Frontal cortex (tissue), 4 donors: ENCODE results near the gene NEUROD2. TPM values are rescaled to one million over a fixed set of nuclear protein-coding genes. Genes with fewer than 3 reads are reported as not detected.

Experiments
- DNase-seq, 2 donors: peaks; one replicate each; pipeline ENCODE4 v3.0.0; 2012; ENCODE audit warnings: low spot score in 2 of 2
- FAIRE-seq: peaks from 2 replicates; lab custom pipeline; 2012; peaks lifted over from hg19 to GRCh38; lab: Jason Lieb, UNC
- total RNA-seq: library from RNA; depleted of rRNA; stranded (reverse); fragments of >200 nt; gene quantifications from one replicate; pipeline ENCODE4 v1.2.3, GENCODE V29; 2014
- donor health status: control.
- donor health status: control.
- donor health status: control.

The NEUROD2 gene
- total RNA-seq, 1 donor from 2014 or later = 44.8 TPM

DNA sequence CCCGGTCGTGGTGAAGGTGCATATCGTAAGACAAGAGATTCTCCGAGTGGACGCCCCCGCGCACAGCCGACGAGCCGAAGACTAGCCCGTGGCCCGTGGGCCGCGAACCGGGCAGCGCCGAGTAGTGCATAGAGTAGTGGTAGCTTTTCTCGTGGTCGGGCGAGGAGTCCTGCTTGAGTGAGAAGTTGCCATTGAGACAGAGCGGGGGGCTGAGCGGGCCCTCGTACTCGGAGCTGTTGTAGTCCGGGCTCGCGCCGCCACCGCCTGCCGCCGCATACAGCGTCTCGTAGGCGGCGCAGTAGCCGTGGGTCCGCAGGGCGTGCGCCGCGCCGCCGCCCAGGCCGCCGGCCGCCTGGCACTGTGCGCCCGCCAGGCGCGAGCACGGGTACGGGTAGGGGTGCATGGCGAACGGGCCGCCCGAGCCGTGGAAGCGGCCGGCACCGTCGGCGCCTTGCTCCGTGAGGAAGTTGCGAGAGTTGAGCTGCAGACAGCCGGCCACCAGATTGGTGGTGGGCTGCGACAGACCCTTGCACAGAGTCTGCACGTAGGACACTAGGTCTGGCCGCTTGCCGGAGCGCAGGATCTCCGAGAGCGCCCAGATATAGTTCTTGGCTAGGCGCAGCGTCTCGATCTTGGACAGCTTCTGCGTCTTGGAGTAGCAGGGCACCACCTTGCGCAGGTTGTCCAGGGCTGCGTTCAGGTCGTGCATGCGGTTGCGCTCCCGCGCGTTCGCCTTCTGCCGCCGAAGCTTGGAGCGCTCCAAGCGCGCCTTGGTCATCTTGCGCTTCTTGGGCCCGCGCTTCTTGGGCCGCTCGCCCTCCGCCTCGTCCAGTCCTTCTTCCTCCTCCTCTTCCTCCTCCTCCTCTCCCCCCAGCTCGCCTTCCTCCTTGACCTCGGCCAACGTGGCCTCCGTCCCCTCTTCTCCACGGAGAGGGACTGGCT lies 2.0 kb downstream of the NEUROD2 start:
- DNase-seq (no peak), FAIRE-seq (no peak)

DNA sequence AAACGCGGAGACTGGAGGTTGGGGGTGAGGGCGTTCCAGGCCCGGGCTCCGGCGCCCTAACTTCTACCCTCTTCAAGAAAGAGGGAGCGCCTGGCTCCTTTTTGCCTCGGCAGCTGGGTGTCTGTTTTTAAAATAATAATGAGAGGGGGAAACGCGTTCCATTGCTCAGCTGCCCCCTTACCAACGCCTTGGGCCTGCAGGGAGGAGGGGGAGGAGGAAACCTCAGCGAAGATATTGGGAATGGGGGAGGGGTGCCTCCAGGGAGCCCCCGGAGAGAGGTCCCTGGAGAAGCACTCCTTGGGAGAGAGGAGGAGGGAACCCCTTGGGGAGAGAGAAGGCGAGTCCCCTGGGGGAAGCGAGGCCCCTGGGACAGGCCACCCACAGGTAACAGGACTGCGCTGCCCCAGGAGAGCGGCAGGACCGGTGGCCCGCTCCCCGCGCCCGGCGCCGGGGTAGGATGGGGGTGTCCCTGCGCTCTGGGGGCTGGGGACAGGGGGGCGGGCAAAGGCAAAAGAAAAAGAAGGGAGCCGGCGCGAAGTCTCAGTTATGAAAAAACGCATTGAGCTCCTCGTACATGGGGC lies 2.7 kb downstream of the NEUROD2 start:
- DNase-seq = no peak
- no peak for FAIRE-seq

DNA sequence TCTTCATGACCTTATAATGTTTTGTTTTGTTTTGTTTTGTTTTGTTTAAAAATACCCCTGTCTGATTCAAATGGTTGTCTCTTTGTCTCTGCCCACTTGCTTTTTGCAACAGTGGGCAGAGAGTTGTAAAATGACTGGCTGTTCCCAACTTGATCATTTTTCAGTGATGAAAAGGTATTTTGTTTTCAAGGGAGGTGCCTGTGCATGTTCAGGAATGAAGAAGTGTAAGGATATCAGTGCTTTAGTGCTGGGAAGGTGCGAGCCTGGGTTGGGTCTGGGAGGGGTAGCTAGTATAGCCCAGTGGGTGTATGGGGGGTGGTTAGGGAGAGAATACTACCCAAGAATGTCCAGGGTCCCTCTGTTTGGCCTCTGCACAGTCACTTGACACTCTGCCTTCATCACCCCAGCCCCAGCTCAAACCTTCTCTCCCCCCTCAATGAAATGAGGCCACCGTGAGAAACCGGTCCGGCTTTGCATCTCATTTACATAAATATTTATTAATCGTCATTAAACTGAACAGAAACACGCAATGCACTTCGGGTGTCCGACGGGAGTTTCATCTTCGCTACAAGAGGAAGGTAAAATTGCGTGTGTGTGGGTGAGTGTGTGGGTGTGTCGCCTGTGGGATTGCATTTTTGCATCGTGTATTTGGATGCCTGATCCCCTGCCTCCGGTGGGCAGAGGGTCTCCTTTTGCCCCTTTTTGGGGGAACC lies 4.3 kb downstream of the NEUROD2 start:
- no peak for FAIRE-seq
- no peak for DNase-seq

DNA sequence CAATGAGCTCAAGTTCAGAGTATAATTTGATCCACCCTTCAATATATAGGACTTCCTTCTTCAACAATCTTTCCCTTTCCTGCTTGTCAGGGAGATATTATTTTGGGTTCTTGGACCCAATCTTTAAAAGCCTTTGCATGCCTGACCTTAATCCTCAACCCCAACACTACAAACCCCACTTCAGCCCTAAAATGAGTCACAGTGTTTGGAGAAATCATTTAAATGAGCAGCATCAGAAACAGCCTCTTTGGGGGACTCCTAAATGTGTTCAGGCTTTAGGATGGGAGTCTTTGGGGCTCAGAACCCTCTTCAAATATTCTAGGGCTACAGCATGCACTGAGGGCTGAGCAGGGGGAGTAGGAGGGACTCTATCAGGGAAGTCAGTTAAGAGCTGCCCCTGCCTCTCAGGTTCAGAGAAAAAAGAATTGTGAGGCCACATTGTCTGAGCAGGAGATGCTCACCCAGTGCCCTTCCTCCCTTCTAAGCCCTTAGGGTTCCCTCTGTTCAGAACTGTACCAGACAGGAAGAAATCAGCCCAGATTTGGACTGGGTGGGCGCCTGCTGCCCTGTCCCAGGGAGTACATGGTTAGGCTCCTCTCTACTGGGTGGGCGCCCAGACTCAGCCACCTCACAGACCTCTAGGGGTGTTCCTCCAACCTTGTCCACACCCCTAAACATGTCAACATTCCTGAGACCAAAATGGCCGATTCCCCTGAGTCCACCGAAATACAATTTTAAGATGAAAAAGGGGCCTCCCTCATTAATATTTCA lies 5.0 kb downstream of the NEUROD2 start:
- FAIRE-seq (no peak), DNase-seq (no peak)

DNA sequence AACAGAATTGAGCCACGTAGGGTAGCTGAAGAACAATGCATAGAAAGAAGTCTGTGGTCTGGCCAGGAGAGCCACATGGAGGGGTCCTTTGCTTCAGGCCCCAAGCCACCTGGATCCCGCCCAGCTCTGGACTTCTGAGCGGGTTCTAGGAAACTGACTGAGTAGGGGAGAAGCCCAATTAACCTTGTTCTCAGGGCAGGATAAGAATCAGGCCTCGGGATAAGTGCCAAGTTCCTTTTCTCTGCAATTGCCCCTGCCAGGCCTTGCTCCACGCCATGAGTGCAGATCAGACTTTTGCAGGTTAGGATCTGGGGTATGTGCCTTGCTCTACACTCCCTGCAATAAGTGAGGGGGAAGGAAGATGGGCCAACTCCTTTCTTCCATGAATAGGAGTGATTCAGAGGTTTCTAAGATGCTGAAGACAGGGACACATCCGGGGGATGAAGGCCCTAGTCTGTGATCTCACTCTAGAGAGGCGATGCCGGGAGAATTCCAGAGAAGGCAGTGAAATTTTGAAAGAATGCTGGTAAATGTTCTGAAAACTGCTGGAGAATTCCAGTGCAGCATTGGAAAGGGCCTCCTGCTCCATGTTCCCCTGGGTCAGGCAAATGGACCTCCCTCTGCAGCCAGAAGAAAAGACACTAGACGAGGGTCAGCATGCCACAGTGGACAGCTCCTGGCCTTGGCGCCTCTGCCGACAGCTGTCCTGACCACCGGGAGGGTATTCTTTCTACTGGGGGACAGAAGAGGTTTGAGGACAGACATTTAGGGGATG lies 5.8 kb downstream of the NEUROD2 start:
- no peak for FAIRE-seq
- no peak for DNase-seq

DNA sequence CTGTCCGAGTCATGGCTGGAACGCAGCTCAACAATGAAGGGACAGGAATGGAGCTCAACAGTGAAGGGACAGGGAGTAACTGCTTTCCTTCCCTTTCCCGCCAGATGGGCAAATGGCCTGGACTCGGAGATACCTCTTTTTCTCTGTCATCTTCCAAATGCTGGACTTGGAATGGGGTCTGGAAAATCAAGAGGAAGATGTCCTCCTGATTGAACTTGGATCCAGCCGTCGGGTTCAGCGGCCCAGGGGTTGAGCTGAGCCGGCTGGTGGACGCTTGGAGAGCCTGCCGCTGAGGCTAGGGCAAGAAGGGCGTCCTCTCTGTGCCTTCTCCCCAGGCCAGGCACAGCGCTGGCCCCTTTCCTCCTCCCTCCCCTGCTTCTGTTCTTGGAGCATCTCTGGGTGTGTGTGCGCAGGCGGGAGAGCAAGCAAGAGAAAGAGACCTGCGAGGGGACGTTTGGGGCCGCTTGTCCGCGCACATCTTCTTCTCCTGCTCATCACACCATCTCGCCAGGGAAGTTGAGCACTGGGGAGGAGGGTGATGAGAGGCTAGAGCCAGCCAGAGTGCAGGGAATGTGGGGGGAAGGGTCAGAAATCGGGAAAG lies 6.6 kb downstream of the NEUROD2 start:
- no peak for DNase-seq
- FAIRE-seq = no peak

DNA sequence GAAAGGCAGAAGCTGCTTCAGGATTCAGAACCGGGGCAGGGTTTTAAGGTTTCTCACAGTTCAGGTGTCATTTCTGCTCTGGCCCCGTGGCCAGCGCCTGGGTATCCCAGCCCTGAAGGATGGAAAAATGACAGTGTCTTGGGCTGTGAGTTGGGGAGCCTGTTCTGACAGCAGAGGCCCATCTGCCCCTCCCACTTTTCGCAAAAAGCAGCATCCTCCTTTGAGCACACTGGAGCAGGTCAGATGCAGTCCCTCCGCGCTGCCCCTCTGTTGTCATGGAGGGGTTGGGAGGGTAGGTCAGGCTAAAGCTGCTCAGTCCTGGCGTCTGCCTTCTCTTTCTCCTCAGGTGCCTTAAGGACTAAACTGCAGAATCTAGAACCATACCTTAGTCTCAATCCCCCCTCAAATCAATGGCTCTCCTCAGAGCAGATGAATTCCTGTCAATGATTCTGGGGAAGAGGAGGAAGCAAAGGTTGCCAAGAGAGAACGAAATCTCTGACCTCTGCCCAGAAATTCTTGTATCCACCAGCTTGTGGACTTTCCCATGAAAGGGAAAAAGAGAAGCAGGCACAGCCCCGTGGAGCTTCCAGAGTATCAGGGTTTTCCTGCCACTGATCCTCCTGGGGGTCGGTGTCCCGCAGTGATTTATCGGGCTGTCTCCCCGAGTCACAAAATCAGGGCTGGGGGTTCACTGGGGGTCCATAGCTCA lies 7.3 kb downstream of the NEUROD2 start:
- FAIRE-seq = no peak
- DNase-seq = no peak

DNA sequence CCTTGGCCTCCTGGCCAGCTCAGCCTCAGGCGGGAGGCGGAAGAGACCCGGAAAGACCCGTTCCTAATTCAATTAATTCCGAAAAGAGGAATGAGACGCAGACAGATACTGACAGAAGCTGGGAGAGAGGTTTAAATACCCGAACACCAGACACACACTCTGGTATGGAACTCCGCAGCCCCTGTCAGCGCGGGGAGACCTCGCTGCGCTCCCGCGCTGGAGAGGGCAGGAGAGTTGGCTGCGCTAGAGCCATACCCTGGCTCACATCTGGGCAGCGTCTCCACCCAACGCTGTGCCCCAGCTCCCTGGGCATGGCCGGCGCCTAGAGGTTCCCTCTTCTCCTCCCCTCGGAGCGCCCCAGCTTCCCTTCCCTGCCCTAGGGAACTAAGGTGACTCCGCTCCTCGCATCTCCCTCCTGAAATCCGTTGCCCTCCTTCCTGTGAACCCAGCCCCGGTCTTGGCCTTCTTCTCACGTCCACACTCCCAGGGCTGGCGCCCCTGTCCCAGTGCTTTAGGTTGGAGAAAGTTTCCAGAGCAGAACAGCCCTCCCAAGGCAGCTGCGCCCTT lies 8.0 kb downstream of the NEUROD2 start:
- DNase-seq (no peak), FAIRE-seq (no peak)

DNA sequence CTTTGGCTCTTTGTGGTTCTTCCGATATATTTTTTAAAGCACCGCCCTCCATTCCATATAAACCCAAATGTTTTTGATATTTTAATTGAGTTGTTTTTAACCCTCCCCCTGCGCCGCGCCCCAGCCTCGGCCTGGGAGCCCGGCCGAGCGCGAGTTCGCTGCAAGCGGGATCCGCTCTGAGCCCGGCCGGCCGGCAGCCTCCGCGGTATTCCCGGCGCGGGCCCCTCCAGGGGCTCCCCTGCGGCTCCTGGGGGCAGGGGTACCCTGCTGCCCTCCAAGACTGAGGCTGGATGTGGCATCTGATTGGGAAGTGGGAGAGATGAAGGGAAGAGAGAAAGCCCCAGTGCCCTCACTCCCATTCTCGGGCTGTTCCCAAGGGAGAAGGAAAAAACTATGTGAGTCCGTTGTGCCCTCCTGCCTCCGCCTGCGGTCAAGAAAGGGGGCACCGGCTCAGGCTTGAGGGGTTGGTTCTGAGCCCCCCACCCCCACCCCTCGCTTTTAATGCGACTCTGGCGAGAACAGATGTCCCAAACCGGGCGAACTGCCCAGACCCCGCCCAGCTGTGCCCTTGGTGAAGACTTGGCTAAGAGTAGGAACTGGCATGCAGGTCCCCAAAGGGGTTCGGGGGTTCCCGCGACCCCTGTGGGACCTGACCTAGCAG lies 8.6 kb downstream of the NEUROD2 start:
- DNase-seq = no peak
- FAIRE-seq = no peak

DNA sequence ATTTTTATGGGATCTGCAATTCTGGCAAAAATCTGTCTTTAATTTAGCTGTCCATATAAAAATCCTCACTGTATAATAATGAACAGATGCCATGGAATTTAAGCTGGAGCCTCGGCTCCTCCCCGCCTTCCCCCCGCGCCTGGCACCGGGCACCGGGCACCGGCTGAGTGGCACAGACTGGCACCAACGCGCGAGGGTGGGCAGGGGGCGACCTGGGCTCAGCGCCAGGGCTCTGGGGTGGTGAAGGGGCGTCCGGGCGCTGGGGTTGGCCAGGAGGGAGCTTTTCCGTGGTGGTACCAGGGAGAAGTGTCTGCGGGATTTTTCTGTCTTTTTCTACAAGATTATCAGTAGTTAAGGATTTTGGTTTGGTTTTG lies 9.1 kb downstream of the NEUROD2 start:
- FAIRE-seq (no peak), DNase-seq (no peak)

DNA sequence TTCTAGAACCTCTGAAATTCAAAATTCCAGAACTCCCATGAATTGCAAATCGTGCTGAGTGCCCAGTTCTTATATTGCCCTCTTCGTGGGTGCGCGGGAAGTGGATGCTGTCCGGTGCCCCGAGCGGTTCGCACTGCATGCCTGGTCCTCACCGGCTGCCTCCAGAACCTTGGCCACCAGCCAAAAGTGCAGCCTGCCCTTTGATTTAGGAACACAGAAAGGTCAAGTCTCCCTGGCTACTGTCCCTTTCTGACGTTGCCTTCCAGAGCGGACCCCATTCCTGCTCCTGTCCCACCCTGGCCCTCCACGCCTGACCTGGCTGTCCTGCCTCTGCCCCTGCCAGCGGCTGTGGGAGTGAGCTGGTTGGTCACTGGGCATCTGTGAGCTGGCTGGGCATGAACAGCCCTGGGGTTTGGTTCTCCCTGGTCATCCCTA lies 9.7 kb downstream of the NEUROD2 start:
- DNase-seq (no peak), FAIRE-seq (no peak)

DNA sequence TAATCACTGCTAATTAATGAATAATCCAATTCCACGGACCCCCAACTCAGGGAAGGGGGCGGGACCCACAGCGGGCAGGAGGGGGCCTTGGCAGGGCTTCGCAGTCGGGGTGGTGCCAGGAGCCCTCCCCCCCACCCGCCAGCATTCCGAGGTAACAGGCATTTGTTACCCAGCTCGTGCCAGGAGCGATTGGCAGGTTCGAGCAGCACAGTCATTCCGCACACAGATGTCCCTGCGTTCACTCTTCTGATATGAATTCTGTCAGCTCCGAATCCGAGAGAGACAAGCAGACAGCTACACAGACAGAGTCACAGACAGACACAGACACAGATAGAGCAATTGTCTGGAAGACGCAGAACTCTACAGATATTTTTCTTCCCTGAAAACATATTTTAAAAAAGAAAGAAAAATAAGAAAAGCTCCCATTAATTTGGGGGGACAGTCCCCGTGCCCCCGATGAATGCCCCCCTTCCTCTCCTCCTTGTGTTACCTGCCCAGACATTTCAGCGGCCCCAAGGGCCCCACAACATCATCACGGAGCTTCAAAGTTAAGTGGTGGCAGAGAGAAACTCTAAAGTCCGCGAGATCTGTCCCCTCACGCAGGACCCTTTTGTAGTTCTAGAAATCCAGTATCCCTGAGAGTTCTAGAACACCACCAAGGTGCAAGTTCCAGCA lies 10.2 kb downstream of the NEUROD2 start:
- no peak for FAIRE-seq
- no peak for DNase-seq

DNA sequence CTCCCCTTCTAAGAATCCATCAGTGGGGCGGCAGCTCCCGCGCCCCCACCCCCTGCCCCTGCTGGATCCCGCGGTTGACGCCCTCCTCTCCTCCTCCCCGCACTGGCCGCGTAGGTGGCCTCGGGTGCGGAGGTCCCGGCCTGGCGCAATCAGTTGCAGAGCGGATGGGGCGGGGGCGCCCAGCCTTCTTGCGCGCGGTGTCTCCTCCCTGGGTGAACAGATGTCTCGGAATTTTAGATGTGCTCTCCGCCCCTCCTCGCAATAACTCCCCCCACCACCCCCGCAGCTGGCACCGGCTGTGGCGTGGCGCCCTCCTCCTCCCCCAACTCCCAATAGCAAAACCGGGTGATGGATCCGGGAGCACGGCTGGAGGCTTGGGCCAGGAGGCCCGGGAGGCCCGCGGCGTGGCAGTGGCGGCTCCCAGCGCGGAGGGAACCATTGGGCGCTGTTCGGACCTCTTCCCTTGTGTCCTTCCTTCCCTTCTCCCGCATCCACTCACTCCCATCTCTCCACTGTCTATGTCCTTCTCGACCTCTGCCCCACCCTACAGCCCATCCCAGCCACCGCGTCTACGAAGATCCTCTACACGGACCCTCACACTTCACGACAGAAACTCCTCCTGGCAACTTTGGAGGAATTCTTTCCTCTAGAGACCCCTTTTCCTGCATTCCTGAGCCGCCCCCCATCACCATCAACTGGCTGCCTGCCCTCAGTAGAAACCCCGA lies 11.0 kb downstream of the NEUROD2 start:
- no peak for DNase-seq
- no peak for FAIRE-seq

DNA sequence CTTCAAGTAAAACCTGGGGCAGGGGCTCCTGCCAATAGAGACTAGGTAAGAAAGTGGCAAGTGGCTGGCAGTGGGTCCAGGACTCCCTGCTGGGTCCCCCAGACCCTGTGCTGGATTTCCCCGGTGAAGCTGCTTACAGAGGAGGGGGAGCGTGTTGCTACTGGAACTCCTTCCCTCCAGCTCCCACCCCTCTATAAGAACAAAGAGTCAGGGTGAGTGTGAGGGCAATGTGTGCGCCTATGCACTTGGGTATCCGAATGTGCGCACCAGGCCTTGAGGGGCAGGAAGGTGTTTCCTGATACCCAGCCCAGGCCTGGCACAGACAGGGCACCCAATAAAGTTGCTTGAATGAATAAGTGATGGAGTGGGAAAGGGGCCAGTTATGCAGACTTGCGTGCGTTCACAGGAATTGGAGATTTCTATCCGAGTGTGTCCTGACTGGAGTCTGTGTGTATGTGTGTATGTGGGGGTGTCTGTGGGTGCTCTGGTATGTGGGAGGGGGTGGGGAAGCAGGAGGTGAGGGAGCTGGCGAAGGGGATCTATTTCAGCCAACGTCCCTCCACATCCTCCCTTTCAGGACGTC lies 11.7 kb downstream of the NEUROD2 start:
- no peak for FAIRE-seq

DNA sequence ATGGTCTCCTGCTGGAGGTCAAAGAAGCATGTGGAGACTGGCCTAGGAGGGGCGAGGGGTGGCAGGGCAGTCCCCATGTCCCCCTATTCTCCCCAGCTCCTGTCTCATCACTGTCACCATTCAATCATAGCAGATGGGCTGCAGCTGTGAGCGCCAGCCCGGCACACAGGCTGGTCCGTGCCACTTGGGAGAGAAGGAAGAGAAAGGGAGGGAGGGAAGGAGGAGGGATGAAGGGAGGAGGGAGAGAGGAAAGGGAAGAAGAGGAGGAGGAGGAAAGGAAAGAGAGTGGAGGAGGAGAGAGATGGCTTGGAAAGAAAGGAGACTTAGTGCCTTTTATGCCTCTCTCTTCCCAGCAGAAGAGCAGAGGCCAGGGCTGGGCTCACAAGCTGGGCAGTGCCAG lies 12.4 kb downstream of the NEUROD2 start:
- no peak for FAIRE-seq
- no peak for DNase-seq

More for the DNA sequence above, 11.7 kb downstream of the NEUROD2 start:
- DNase-seq = no peak

DNA sequence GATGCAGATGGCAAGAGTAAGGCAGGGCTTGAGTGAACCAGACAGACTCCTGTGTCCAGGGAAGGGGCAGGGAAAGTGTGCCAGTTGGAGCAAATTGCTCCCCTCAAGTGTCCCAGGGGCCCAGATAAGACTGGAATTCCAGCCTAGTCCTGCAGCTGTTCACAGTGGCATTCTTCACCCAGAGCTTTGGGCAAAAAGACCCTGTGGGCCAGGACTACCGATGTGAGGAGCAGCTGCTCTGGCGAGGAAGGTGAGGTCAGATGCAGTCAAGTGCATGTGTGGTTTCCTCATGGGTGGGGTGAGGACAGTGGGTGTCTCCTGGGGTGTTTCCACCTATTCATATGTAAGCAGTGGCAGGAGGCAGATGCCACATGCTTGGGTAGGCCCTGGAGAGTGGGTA lies 14.3 kb downstream of the NEUROD2 start:
- FAIRE-seq = no peak

More for the DNA sequence above, 14.3 kb downstream of the NEUROD2 start:
- no peak for DNase-seq
